Transverse colon (tissue), 3 donors: ENCODE measurements around the gene HHIPL1.

Experiments used
- CTCF ChIP-seq, 5 experiments: fragments of 200-600 bp in 3 of 5; fragments of 450-650 bp in 2 of 5; sonication (generic) in 3 of 5; IDR thresholded peaks; 1 replicate in 2 of 5; 2 replicates in 3 of 5; pipeline ENCODE4 v1.5.1; 2016 to 2017; ENCODE audit warnings: antibody characterized with exemption in 5 of 5, inconsistent platforms in 3 of 5, mild to moderate bottlenecking in 2 of 5, moderate library complexity in 1 of 5
- EP300 ChIP-seq: sonication (generic); formaldehyde crosslinking; IDR thresholded peaks from one replicate; pipeline ENCODE4 v1.6.1; 2017; ENCODE audit warnings: antibody characterized with exemption, low read depth
- POLR2A ChIP-seq: fragments of 450-650 bp; IDR thresholded peaks from one replicate; pipeline ENCODE4 v1.6.1; 2016; ENCODE audit warnings: antibody characterized with exemption, mild to moderate bottlenecking, moderate library complexity

GRCh38 chr14:99624024-99624423 is 20.9 kb upstream of the HHIPL1 start:
- TF ChIP-seq CTCF (IDR thresholded peaks at IDR 0.05) (no peak), POLR2A (no peak), EP300 (no peak)
